Measurements from ENCODE around the gene LRRFIP1.

The LRRFIP1 gene

DNA sequence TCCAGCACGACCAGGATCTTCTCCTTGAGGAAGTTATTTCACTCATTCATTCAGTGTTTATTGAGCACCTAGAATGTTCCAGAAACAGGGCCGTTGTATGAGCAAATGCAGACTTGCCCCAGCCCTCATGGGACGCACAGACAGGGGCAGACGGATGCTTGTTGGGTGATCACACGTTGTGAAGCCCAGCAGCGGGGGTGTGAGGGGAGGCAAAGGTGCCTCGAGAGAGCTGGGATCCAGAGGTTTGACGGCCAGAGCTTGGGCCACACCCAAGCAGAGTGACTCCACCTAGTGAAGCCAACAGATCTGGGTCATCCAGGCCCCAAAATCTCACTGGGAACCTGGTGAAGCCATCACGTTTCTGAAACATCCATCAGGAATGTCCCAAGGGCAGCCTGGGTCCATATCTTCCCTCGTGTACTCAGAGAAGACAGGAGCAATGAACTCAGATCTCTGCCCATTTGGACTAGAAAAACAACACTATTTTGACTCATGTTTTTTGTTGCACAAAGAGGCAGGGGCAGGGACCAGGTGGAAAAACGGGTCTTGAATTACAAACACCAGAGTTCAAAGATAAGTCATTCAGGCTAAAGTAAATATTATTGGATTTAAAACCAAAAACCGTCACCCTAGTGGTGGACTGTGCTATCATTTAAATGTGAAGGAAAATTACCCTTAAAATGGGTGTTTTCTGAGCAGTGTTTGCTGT, 116.3 kb downstream of the LRRFIP1 start:
- TF ChIP-seq, protein P1, sequence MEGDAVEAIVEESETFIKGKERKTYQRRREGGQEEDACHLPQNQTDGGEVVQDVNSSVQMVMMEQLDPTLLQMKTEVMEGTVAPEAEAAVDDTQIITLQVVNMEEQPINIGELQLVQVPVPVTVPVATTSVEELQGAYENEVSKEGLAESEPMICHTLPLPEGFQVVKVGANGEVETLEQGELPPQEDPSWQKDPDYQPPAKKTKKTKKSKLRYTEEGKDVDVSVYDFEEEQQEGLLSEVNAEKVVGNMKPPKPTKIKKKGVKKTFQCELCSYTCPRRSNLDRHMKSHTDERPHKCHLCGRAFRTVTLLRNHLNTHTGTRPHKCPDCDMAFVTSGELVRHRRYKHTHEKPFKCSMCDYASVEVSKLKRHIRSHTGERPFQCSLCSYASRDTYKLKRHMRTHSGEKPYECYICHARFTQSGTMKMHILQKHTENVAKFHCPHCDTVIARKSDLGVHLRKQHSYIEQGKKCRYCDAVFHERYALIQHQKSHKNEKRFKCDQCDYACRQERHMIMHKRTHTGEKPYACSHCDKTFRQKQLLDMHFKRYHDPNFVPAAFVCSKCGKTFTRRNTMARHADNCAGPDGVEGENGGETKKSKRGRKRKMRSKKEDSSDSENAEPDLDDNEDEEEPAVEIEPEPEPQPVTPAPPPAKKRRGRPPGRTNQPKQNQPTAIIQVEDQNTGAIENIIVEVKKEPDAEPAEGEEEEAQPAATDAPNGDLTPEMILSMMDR (IDR thresholded peaks at IDR 0.05): no peak
- Mint-ChIP-seq H3K27ac (peak overlapping the region; percentile 65), H3K36me3 (ENCODE audit: low read depth) (peaks cover 25% of the 10 kb centered on the region), H3K9me3 (no peaks in the 10 kb centered on the region), H3K4me3 (no peak overlapping the region), H3K4me1 (peaks cover 56% of the 10 kb centered on the region), H3K27me3 (ENCODE audit: low read depth, poor library complexity) (no peaks in the 10 kb centered on the region)
- DNase-seq: no peak

GRCh38 chr2:237744270-237744612, 116.9 kb downstream of the LRRFIP1 start:
- H3K4me1 Mint-ChIP-seq: peaks cover 50% of the 10 kb centered on the region
- no peak overlapping the region for H3K27ac Mint-ChIP-seq
- DNase-seq: no peak
- H3K4me3 Mint-ChIP-seq: no peak overlapping the region
- no peaks in the 10 kb centered on the region for H3K9me3 Mint-ChIP-seq
- no peaks in the 10 kb centered on the region for H3K27me3 Mint-ChIP-seq (ENCODE audit: low read depth, poor library complexity)
- TF ChIP-seq, protein P1 (IDR thresholded peaks at IDR 0.05): no peak
- H3K36me3 Mint-ChIP-seq (ENCODE audit: low read depth): peaks cover 31% of the 10 kb centered on the region

DNA sequence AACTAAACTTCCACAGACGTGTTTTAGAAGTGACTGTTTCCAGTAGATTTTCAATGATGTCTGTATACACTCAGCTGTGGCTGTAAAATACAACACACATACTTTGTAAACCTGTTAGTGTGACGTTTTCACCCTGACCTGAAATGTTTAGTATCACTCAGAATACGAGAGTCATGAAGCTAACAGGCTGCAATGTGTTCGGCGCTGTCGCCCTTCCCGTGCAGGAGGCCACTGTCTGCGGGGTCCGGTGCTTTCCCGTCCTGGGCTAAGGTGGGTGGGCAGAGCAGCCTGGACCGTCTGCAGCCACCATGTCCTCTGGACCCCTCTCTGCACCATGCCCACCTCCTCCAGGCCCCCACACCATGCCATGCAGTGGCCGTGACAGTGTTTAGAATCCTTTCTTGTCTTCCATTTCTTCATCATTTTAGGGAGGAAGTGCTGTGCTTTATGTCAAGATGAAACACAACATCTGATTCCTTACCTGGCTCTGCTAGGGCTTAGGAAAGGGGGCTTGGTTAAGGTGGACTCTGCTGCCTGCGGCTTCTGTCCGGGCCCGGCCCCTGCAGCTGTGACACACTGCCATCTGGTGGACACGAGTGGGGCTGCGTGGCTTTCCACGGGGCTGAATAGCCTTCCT, 117.3 kb downstream of the LRRFIP1 start:
- H3K36me3 Mint-ChIP-seq (ENCODE audit: low read depth): peaks cover 34% of the 10 kb centered on the region
- H3K27ac Mint-ChIP-seq: no peak overlapping the region
- H3K4me1 Mint-ChIP-seq: peaks cover 45% of the 10 kb centered on the region
- peaks cover 4% of the 10 kb centered on the region for H3K27me3 Mint-ChIP-seq (ENCODE audit: low read depth, poor library complexity)
- H3K4me3 Mint-ChIP-seq: no peak overlapping the region
- peak; percentile 88 for DNase-seq
- TF ChIP-seq, protein P1 (IDR thresholded peaks at IDR 0.05): peak; percentile 96
- H3K9me3 Mint-ChIP-seq: no peaks in the 10 kb centered on the region

DNA sequence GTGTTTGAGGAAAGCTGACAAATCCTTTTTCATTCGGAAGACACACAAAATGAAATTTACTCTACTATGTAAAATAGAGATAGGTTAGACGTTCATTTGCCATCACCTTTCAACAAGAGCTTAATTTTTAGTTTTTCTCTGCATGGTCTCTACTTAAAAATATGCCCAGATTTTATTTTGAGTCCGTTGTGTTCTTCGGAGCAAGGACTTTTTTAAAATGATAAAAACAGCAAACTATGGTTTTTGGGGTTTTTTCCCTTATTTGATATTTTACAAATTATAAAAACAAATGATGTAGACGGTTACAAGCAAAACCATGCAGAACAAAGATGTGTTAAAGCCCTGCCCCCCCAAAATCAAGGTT, 117.8 kb downstream of the LRRFIP1 start:
- H3K9me3 Mint-ChIP-seq: no peaks in the 10 kb centered on the region
- peaks cover 4% of the 10 kb centered on the region for H3K27me3 Mint-ChIP-seq (ENCODE audit: low read depth, poor library complexity)
- no peak overlapping the region for H3K27ac Mint-ChIP-seq
- no peak overlapping the region for H3K4me3 Mint-ChIP-seq
- peaks cover 42% of the 10 kb centered on the region for H3K4me1 Mint-ChIP-seq
- peaks cover 36% of the 10 kb centered on the region for H3K36me3 Mint-ChIP-seq (ENCODE audit: low read depth)
- TF ChIP-seq, protein P1 (IDR thresholded peaks at IDR 0.05): no peak
- DNase-seq: no peak

GRCh38 chr2:237746302-237747080, 119.1 kb downstream of the LRRFIP1 start:
- Mint-ChIP-seq H3K4me1 (peaks cover 32% of the 10 kb centered on the region), H3K27me3 (ENCODE audit: low read depth, poor library complexity) (peaks cover 4% of the 10 kb centered on the region), H3K4me3 (no peak overlapping the region), H3K9me3 (no peaks in the 10 kb centered on the region), H3K36me3 (ENCODE audit: low read depth) (peaks cover 40% of the 10 kb centered on the region), H3K27ac (no peak overlapping the region)
- DNase-seq: no peak
- TF ChIP-seq, protein P1 (IDR thresholded peaks at IDR 0.05): no peak

Measured in nephron progenitor cell (in vitro differentiated cells).